HG03442 (cell line): ENCODE results near the gene TMEM174.

Source experiments
- ATAC-seq: cut with Tn5 transposase; IDR thresholded peaks from one replicate; pipeline ENCODE4 v1.9.1; 2021; ENCODE audit warnings: mild to moderate bottlenecking, moderate library complexity; ENCODE audit not compliant: unreplicated experiment

The TMEM174 gene

DNA sequence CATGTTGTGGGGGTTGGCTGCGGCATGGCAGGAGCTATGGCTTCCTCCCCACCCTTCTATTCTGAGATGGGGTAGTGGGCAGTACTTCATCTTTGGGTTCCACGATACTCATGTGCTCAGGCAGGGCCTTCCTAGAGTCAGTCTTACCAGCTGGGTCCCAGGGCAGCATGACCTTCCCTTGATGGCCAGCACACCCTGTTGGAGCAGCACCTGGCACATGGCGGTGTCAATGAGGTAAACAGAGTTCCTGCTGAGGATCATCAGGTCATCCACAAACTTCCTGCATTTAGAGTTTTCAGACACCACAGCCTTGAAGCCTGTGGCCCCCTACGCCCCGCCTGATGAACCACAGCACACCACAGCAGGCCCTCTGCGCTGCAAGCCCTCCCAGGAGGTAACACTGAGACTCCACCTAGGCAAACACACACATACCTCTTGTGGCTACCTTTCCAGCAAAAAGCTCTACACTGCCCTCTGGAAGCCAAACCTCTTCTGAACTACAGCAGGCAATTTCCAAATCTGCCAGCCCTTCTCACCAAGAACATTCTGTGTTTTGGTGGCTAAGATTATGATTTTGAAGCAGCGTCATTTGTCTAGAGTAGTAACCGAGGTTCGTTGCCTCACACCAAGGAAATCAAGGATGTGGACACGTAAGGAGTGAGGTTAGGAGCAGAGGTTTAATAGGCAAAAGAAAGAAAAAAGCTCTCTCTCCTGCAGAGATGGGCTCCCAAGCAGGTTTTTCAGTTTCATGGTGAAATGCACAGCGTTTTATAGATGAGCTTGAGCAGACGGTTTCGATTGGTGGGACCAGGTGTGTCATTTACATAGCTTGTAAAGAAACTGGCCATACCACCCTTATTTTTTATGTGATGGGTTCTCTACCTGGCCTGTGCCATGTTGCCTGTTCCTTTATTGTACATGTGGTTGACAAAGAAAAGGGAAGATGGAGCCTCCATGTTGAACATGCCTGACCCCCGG, 20.3 kb upstream of the TMEM174 start:
- ATAC-seq = no peak

DNA sequence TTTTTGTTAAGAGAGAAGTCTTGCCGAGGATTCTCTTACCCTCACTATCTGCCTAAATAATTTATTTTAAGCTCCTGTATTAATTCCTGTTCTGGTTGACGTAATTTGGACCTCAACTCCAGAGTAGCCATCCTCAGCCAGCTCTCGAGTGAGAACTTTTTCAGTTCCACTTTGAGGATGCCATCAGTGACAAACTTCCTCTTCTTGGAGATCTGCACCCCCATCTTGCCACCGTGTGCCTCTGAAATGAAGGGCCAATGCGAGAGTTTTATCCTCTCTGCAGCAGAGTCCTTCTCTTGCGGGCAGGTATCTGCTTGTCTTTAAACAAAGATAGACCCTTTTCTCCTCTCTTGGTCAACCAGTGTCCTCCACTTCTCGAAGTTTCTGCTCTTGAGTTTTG, 19.5 kb upstream of the TMEM174 start:
- ATAC-seq = no peak

DNA sequence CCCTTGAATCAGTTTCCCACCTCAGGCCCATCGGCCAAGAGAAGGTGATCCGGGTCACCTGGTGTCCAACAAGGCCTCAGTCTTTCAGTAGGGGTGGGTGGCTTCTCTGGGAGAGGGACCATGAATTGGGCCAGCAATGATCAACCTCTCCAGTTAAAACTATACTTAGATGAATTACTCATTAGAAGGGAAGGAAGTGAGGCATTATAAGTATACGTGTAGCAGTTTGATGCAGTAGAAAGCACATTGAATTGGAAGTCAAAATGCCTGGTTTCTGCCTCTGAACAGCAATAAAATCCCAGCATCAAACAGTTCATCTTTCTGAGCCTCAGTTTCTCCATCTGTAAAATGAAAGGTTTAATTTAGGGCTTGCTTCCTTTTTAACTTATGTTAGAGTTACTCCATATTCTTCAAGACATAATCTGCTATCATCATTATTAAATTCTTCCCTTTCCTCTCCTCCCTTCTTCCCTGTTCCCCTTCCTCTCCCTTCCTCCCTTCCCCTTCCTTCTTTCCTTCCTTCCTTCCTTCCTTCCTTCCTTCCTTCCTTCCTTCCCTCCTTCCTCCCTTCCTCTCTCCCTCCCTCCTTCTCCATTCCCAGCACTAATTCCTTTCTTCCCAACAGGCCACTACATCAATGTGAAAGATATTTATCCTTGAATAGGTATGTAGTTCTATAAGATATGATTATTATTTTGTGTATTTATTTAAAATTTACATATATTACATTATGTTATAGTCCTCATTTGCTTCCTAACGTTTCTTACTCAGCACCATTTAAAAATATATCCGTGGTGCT, 18.6 kb upstream of the TMEM174 start:
- ATAC-seq = no peak

DNA sequence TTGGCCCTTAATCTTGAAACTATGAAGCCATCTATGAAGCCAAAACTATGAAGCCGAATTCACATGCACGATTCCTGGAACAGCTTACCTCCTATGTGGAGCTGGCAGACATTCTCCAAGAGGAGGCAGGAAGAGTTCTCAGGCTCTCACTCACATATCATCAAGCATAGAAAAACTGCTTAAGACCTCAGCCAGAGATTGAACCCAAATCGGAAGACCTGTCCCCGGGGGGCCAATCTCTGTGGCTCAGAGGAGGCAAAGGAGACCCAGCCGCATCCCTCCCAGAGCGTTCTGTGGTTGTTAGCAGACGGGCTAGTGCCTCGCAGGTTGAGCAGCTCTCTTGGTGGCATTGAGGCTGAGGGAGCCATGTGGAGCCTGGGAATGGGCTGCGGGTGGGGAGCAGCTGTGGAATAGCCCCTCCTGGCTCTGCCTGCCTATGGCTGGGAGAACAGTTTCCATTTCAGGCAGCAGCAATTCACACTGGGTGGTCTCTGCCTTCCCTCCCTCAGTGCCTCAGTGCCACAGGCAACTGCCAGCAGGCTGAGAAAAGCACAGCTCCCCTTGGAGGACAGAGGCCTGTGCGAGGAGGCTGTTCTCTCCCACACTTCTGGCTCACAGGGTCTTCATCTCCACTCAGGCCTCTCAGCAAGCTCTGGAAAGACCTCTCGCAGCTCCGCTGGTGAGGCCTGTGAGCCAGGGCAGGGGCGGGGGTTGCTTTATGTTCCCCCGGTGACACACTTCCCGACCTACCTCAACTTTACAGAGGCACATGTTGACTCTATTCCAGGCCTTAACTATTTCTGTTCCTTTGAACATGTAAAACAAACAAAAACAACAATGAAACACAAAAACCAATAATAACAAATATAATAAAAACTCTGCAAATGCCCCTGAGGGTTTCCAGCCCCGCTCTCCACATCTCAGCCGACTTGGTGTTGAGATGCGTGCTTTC, 17.4 kb upstream of the TMEM174 start:
- ATAC-seq = no peak

DNA sequence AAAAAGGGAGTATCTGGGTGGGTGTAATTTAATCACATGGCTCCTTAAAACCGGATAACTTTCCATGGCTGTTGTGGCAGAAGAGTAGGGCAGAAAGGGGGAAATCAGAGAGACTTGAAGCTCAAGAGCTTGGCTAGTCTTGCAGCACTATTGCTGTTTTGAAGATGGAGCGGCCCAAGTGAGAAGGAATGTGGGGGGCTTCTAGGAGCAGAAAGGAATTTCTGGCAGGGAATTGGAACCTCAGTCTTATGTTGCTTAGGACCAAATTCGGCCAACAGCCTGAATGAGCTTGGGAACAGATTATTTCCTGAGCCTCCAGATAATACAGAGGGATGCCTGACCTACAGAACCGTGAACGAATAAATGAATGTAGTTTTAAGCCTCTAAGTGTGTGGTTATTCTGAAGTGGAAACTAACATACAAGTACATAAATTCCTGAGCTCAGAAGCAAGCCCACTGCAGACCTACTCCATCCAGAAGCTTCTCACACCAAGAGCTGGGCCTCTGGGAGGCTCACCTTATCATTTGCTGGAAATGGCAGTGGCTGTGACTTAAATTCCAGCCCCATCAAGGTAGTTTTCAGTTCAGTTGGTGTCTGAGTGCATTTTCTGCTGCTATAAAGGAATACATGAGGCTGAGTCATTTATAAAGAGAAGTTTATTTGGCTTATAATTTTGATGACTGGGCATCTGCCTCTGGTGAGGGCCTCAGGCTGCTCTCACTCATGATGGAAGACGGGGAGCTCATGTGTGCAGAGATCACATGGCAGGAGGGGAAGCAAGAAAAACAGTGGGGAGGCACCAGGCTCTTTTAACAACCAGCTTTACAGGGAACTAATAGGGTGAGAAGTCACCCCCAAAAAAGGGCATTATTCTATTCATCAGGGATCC, 15.3 kb upstream of the TMEM174 start:
- no peak for ATAC-seq

DNA sequence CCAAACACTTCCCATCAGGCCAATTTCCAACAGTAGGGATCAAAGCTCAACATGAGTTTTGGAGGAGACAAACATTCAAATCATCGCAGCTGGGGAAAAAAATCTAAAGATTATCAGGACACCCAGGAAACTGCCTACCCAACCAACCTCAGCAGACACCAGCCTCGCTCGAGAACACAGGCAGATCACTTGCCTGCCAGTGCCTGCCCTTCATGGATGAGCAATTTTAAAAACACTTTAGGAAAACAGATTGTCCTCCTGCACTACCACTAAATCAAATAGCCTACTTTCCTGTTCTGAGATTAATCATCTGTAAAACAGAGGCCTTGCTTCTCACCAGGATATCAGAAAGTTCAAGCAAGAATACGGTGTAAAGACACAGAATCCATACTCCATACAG, 14.7 kb upstream of the TMEM174 start:
- no peak for ATAC-seq

DNA sequence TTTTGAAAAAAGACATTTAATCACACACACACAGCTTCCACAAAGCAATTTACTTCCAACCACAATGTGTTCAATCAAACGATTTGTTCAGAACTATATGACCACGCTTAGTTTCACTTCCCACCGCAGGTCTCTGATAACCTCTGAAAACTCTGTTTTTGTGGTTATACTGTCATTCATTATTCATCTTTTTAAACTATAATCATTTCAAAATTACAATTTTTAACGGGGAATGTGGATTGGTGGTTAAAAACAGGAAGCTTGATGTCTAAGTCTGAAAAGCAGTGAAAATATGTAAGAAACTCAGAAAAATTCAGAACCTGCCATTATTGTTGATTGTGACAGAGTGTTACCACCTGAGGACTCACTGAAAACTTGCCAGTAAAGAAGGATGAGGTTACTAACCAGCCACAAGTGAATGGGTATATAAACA, 12.7 kb upstream of the TMEM174 start:
- ATAC-seq = peak; percentile 65

DNA sequence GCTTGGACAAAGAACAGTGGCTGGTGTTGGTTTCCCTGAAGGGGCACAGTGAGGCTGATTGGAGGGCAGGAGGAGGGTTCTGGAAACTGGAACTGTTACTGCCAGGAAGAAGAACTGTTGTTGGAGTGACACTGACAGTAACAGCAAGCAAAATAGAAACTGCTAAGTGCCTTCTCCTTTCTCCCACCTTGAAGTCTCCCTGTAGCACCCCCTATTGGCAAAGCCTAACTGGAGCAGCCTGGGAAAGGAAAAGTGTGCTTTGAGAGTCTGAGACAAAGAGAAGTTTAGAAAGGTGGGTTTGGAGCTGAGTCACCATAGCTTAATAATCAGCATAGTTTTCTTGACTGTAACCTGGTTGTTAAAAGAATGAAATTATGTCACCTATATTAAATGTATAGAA, 2.5 kb upstream of the TMEM174 start:
- ATAC-seq = no peak

DNA sequence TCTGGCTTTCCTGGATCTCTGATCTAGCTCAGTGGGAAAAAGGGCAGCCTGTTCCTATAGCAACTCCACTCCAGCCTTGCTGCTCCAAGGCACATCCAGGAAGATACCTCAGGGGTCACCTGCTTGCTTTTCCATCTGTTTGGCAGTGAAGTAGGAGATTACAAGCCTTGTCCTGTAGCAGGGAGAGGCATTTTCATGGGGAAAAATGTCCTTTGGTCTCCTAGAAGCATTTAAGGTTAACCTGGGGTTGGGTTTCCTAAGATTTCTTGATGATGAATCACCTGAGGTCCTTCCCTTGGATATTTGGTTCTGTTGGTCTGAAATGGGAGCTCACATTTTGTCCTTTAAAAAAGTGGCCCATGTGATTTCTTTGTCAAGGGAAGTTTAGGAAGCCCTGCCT, 1.5 kb upstream of the TMEM174 start:
- no peak for ATAC-seq

DNA sequence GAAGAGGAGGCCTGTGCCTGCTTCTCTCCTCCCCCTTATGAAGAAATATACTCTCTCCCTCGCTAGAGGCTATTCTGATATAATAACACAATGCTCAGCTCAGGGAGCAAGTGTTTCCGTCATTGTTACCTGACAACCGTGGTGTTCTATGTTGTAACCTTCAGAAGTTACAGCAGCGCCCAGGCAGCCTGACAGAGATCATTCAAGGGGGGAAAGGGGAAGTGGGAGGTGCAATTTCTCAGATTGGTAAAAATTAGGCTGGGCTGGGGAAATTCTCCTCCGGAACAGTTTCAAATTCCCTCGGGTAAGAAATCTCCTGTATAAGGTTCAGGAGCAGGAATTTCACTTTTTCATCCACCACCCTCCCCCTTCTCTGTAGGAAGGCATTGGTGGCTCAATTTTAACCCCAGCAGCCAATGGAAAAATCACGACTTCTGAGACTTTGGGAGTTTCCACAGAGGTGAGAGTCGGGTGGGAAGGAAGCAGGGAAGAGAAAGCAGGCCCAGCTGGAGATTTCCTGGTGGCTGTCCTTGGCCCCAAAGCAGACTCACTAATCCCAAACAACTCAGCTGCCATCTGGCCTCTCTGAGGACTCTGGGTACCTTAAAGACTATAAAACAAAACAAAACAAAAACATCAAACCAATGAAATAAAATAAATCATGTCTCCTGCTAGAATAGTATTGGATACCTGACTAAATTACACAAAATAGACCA, 1.3 kb downstream of the TMEM174 start:
- ATAC-seq = no peak

DNA sequence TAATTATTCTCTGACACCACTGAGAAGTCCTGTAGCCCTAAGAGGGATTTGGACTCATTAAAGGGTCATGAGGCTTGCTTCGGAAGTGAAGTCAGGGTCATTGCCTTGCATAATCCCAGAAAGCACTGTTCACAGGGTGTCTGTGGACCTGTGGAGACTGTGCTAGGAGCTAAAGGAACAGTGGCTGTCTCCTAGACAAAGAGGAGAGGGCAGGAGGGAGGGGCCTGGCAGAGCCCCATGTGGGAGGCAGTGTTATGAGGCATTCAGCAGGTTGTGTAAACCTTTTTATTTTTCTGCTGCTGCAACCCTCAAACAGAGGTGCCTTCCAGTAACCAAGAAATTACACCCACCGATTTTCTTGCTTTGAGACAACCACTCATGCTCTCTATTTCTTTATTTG, 3.3 kb downstream of the TMEM174 start:
- ATAC-seq = no peak

DNA sequence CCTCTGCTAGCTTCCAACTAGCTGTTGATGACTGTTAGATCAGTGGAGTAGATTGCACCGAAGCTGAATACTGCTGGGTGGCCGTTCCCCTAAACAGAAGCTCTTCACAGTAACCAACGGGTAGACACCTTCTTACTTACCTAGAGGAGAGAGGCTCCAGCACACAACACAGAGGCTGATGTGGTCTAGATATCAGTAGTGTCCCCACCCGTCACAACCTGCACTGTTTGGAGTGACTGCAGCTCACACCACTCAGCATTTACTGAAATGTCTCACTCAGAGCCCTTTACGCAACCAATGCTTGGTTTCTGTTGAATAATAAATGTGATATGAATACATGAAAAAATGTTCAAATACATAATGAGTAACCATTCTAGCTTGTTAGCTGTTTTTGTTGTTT, 5.3 kb downstream of the TMEM174 start:
- no peak for ATAC-seq

DNA sequence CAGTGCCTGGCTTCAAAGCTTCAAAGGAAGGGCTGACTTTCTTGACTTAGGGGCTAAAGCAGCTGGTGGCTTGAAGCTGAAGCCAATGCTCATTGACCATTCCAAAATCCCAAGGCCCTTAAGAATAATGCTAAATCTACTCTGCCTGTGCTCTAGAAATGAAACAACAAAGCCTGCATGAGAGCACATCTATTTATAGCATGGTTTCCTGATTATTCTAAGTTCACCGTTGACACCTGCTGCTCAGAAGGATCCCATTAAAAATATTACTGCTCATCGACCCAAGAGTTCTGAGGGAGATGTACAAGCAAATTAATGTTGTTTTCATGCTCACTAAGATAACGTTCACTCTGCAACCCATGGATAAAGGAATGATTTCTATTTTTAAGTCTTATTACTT, 6.7 kb downstream of the TMEM174 start:
- no peak for ATAC-seq

DNA sequence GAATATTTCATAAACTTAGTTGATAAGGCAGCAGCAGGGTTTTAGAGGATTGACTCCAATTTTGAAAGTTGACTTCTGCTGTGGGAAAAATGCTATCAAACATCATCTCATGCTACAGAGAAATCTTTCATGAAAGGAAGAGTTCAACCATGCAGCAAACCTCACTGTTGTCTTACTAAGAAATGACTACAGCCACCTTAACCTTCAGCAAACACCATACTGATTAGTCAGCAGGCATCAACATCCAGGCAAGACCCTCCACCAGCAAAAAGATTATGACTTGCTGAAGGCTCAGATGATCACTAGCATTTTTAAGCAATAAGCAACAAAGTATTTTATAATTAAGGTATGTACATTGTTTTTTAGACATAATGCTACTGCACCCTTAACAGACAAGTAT, 7.6 kb downstream of the TMEM174 start:
- no peak for ATAC-seq

DNA sequence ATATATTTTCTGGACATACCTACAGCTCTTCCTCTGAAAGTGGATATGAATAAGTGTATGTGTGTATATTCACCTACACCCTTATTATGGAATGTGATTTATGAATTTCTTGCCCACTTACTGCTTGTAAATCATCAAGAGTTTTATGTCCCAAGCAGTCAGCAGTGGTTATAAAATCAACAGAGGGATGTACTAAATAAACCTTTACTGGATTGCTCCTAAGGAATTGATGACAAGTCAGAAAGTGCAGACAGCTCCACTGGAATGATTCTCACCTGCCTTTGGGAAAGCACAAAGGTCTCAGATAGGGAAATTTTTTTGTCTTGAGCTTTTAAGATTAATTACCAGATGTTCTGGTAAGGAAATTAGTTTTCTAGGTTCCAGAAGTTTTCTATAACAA, 9.3 kb downstream of the TMEM174 start:
- no peak for ATAC-seq

DNA sequence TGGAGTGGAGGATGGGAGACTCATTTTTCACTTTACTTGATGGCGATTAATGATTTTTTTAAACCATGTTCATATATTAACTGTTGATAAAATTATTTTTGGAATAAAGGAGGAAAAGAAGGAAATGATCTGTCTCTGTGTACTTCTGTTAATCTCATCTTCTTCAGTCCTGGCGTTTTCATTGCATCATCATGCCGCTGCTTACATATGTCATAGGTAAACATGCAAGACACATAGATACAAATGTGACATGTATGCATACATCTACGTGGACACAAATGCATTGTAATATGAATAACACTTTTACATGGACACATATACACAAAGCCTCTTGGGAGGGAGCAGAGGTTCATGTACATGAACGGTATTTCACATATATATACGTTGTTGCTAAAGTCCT, 10.0 kb downstream of the TMEM174 start:
- ATAC-seq = no peak

DNA sequence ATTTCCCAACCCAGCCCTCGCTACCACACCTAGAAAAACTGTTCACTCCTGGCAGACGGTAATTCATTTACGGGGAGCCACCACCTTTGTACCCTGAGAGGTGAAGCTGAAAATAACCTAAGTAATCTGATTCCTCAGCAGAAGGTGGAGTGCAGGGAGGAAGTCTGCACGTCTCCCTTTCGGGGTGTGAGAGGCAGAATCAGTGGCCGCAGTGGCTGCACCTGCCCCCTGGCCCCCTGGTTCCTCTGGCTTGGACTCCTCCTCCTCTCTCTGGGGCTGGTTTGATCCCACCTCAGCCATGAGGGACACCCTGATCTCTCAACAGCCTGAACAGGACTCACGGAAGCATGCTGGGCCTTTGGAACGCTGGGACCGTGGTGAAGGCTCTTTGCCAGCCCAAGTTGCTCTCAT, 10.5 kb downstream of the TMEM174 start:
- no peak for ATAC-seq

DNA sequence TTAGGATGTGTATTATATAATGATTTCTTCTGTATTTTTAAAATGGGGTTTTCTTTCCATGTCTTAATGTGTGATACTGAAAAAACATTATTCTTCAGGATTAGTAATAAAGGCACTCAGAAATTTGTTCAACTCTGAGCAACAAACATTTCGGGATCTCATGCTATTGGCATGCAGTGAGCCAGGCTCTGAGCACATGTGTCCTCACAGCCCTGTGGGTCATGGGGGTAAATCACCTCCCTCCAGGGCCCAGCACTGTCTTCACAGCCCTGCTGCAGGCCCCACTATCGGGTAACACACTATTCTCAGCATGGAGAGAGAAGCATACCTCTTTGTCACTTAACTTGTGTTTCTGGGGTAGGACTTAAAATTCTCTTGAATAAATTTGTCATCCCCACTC, 14.0 kb downstream of the TMEM174 start:
- no peak for ATAC-seq
